Astrocyte (in vitro differentiated cells and primary cell): Measurements from ENCODE around the gene GOLGA7B.

Experiments used
- EZH2 ChIP-seq: IDR thresholded peaks from 2 replicates; pipeline ENCODE4 v1.6.1; 2012; ENCODE audit warnings: mild to moderate bottlenecking, low read length, inconsistent platforms; ENCODE audit not compliant: insufficient read depth
- TF ChIP-seq, protein P1 (sequence below): IDR thresholded peaks from 2 replicates; pipeline ENCODE4 v1.5.1; 2011; ENCODE audit warnings: low read depth, mild to moderate bottlenecking, inconsistent platforms, low read length, moderate library complexity; ENCODE audit not compliant: insufficient read depth

DNA sequence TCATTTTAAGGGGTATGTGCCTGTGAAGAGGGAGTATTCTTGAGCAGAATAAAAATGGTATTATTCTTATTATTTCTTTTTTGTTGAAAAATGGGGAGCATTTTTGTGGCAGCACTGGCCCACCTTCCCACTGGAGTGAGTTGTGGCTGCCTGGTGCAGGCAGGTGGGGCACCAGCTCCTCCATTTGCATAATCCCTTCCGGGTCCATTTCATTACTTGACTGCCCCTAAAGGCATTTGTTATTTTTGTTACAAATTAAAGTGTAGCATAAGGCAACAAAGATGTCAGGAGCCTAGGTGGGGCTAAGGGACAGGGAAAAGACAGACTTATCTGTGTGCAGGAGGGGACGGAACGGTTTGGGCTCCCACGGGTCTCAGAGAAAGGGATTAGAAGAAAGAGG, 26.8 kb downstream of the GOLGA7B start:
- TF ChIP-seq EZH2, result no peak
- TF ChIP-seq, protein P1, sequence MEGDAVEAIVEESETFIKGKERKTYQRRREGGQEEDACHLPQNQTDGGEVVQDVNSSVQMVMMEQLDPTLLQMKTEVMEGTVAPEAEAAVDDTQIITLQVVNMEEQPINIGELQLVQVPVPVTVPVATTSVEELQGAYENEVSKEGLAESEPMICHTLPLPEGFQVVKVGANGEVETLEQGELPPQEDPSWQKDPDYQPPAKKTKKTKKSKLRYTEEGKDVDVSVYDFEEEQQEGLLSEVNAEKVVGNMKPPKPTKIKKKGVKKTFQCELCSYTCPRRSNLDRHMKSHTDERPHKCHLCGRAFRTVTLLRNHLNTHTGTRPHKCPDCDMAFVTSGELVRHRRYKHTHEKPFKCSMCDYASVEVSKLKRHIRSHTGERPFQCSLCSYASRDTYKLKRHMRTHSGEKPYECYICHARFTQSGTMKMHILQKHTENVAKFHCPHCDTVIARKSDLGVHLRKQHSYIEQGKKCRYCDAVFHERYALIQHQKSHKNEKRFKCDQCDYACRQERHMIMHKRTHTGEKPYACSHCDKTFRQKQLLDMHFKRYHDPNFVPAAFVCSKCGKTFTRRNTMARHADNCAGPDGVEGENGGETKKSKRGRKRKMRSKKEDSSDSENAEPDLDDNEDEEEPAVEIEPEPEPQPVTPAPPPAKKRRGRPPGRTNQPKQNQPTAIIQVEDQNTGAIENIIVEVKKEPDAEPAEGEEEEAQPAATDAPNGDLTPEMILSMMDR, result no peak
